Measurements from ENCODE around the gene SYNGR1.

The SYNGR1 gene

DNA sequence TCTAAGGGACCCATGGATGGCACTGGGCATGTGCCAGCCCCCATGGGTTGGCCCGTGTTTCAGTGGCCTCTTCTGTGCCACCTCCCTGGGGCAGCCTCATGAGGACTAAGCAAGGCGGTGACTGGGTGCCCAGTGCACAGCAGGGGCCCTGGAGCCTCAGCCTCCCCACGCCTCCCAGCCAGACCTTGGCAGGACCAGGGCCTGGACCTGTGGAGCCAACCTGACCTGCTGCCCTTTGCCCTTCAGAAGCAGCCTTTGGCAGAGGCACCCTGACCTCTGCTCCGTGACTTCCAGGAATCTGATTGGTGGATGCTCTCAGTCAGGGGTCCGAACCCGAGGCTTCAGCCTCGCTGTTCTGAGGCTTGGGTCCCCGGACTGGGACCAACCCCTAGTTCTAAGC lies 25.0 kb downstream of the SYNGR1 start:
- no peak for DNase-seq

DNA sequence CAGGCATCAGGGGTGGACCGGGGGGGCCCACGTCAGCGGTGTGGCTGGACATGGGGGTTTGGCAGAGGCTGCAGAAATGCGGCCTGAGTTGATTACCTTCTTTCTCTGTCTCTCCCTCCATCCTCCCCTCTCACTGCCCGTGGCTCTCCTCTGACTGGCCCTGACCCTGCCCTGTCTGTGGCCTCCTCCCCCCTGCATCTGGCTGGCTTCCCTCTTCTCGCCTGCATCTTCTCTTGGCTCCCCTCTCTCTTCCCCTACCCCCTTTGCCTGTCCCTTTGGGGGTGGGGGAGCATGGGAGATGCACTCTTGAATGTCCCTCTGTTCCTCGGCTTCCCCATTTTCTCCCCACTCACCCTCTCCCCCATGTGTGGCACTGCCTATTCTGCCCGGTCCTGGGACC lies 25.9 kb downstream of the SYNGR1 start:
- DNase-seq, result no peak

DNA sequence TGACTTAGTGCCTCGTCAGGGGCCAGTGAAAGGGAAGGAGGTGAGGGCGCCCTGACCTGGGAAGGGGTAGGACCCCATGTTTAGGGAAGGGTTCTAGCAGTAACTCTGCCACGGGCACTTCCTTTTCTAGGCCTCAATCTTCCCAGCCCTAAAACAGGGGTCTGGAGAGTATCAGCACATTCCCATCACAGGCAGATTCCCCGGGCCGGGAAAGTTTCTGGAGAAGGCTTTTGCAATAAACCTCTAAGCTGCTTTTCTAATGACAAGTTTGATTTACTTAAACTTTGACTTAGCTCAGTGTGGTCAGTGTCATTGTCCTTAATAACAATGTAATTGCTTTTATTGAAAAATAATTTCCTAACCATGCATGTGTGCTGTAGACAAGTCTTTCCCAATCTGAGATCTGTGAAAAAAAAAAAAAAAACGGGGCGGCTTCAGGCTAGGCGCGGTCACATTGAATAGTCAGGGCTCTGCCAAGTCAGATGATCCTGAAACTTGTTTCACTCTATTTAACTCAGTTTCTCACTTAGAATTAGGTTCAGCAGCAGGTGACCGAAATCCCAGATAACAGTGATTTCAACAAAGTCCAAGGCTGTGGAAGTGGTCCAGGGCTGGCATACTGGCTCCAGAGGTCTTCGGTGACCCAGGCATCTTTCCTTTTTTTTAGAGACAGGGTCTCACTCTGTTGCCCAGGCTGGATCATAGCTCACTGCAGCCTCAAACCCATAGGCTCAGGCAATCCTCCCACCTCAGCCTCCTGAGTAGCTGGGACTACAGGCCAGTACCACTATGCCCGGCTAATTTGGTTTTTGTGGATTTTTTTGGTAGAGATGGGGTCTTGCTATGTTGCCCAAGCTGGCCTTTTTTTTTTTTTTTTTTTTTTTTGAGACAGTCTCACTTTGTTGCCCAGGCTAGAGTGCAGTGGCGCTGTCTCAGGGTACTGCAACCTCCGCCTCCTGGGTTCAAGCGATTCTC lies 30.3 kb downstream of the SYNGR1 start:
- DNase-seq, result no peak

DNA sequence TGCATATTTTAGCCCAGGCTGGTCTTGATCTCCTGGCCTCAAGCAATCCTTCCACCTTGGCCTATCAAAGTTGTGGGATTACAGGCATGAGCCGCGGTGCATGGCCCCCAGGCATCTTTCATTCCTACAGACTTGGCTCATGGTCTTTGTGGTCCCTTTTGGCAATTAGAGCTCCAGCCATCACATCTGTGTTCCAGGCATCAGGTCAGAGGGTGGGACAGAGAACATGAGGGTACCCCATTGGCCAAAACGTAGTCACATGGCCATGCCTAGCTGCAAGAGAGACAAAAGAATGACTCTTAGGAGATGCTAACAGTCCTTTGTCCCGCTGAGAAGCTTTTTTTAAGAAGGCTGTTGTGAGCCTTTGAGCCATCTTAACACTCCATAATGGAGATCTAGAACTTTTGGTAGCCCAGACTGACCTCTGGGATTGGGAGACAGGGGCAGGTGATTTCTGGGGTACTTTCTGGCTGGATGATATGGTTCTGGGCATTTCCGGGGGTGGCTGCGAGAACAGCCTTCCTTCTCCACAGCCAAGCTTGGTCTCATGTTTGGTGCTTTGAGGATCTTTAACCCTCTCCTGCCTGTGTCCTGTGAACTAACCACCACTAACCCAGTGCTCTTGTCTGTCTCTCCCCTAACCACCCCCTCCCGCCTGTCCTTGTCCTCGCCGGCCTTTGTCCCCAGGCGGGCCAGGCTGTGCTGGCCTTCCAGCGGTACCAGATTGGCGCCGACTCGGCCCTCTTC lies 31.4 kb downstream of the SYNGR1 start:
- no peak for DNase-seq

DNA sequence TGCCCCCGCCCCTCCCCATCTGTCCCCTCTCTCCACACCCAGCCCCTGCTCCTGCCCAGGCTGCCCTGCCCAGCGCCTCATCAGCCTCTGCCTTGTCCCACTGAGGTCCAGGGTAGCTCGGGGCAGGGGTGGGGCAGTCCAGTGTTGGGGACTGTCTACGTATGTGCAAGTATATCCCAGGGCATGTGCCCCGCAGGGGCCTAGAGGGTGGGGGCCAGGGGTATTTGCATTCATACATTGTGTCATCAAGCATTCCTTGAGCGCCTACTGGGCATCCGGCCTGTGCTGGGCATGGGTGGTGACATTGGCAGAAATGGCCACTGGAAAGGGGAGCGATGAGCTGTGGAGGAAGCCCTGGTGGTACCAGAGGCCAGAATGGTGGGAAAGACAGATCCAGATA lies 32.1 kb downstream of the SYNGR1 start:
- no peak for DNase-seq

DNA sequence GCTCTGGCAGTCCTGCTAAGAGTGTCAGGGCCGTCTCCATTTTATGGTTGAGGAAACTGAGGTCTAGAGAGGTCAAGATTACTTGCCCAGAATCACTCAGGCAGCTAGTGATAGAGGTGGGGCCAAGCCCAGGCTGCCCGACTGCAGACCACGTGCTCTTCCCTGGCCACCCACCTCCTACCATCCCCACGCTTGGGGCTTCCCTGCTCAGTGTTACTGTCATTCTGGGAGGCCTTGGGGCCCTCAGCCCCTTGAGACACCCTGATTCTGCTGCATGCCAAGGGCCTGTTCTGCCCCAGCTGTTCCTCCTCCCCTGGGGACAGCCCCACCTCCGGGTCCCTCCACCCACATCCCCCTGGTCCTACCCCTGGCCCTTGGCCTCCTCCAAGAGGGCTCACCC lies 32.6 kb downstream of the SYNGR1 start:
- no peak for DNase-seq

DNA sequence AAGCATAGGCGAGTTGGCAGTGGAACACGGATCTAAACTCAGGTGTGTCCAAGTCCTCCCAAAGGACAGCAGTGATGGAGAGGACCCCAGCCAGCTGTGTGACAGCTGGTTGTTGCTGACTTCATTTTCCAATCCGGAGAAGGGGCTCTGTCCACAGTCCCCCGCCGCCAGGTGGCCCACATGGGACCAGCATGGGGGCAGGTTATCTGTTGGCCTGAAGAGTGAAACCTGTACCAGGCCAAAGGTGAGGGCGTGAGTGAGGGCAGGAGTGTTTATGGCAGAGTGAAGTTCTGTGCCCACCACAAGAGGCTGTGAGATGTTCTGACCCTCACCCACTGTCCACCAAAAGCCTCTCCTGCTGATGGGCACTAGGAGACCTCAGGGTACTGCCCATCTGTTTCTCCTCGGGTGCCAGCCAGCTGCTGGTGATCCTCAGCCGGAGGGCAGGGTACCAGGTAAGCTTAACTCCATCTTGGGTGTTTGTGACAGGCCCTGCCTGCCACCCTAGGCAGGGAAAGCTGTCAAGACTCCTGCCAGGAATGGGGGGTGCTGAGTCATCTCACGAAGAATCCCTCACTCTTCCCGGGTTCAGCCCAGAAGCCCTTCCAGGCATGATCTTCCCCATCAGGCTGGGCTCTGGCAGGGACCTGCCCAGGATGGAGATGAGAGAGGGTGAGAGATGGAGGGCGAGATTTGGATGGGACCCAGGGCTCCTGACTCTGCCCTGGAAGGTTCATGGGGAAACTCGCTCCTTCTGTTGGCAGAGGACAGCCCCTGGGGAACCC lies 34.2 kb downstream of the SYNGR1 start:
- DNase-seq, result no peak

DNA sequence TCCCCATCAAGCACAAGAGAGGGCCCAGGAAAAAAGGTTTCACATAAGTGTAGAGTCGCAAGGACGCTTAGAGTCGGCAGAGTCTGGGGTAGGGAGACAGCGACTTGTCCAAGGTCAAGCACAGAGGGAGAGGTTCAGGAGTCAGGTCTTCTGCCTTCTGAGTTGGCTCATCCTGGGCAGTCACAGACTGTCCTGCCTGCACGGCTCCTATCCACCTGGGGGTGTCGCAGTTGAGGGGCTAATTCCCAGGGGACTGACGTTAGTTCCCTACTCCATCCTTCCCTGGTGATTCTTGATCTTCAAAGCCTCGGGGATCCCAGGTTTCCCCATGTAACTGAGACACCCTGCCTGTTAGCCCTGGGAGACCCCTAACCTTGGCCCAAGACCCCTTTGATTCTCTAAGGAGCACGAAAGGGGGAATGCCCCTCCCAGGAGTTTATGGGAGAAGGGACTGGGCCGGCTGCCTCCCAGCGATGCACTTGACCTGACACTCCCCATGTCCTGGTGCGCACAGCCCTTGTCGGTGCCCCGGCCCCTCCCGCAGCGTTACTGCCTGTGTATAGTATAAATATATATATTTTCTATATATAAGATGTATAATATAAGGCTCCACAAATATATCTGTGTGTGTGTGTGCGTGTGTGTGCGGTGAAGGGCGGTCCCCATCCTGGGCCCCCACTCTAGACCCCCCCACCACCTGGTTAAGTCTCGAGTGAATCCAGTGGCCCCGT lies 35.1 kb downstream of the SYNGR1 start:
- no peak for DNase-seq

DNA sequence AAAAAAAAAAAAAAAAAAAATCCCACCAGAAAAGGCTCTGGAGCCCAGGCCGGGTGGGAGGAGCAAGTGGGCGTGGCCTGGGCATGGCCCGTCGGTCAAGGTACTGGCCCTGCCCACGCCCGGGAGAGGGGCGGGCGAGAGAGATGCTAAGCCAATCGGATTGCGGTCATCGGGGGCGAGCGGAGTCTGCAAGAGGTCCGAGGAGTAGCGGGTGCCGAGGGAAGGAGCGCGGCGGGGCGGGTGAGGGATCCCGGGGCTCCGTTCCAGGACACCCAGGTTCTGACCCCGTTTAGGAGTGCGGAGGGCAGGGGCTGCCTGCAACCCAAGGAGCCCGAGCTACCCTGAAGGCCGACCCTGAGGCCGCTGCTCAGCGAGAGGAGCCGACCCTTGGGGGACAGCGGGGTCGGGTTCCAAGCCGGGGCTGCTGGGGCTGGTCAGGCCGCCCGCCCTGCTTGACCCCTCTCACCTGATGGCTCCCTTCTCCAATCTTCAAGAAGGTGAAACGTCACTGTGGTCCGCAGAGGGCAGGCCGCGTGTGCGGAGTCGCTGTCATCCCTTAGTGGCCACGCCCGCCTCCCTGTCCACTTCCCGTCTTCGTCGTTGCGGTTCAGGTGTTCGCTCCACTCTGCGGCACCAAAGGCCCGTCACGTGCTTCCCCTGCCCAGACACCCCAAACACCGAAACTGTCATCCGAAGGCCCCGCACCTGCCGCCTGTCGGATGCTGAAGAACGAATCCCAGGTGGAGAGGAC lies 38.6 kb downstream of the SYNGR1 start:
- peak; percentile 83 for DNase-seq

DNA sequence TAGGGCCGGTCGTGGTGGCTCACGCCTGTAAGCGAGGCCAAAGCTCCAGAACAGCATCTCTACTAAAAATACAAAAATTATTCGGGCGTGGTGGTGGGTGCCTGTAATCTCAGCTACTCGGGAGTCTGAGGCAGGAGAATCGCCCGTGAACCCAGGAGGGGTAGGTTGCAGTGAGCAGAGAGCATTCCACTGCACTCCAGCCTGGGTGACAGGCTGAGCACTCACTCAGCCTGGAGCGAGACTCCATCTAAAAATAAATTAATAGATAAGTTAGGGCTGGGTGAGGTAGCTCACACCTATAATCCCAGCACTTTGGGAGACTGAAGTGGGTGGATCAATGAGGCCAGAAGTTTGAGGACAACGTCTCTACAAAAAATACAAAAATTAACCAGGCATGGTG lies 39.6 kb downstream of the SYNGR1 start:
- no peak for DNase-seq

DNA sequence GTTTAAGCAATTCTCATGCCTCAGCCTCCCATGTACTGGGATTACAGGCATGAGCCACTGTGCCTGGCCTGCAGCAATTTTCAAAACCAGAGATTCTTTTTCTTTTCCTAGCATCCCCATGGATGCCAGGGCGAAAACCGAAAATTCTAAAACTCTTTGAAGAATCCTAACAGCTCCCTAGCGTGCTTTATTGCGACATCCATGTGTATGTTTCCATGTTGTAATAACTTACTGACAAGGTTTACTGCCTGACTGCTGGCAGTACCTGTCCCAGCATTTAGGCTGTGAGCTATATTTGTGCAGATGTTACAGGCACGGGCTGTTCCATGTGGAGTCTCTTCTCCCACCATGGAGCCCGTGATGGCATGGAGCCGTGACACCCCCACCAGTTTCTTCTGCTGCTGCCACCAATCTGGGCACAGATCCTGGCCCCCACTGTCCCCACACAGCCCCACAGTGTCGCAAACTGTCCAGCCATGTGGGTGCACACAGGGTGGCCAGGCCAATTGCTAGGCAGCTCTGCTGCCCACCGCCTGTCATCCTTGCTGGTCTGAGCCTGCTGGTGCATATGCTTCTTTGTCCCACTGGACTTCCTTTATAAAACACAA lies 42.7 kb downstream of the SYNGR1 start:
- DNase-seq, result no peak

DNA sequence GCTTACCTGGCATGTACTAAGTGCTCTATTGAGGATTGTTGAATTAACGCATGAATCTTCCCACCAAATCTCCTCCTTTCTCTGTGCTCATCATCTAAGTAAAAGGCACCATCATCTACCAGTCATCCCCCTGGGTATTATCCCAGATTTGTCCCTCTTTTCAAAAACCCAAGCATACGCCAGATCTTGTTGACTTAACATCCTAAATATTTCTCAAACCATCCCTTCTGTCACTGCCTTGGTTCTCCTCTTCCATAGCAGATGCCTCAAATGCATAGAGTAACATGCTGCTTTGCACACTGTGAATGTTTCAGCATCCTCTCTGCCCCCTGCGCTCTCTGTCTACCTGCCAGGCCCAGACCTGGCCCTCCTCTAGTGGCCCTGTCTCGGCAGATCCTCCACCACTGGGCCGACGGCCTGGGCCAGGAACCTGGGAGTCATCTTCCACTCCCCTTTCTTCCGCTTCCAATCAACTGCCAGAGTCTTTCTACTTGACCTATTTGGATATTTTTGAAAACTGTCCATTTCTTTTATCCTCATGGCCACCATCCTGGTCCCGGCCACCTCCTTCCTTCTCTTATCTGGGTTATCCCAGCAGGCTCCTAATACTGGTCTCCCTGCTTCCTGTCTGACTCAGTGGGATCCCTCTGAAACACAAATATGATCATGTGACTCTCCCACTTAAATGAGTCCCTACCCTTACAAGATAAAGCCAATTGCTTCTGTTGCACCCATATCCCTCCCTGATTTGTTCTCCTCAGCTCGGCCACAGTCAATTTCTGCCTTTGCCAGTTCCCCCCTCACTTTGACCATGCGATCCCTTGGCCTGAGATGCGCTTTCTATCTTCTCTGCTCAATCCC lies 46.4 kb downstream of the SYNGR1 start:
- no peak for DNase-seq

DNA sequence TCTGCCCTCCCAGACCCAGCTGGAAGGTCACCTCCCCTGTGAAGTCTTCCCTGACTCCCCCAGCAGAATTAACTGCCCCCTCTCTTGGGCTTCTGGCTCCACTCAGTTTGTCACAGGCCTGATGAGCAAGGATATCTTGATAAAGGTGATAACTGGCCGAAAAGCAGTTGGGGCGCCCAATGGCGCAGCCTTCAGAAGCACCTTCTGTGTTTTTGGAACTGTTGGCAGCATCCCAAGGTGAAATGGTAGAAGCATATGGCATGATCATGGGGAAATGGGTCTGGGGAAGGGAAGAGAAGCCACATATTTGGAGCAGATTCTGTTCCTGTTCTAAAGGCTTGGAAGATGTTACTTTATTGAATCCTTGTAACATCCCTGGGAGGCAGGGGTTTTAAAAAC lies 47.0 kb downstream of the SYNGR1 start:
- DNase-seq, result no peak

DNA sequence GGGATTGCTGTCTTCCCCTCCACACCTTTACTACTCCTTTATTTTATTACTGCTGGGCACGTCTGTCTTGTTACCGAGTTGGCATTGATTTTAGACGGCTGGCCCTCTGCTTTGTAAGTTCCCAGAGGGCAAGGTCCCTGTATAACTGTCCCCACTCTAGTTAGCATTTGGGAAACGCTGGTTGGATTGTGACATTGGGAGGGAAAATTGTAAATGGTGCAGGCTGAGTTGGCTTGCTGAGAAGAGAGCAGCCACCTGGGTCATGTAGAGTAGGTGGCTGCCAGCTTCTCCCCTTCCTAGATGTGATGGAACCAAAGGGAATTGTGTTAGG lies 51.5 kb downstream of the SYNGR1 start:
- DNase-seq, result no peak

DNA sequence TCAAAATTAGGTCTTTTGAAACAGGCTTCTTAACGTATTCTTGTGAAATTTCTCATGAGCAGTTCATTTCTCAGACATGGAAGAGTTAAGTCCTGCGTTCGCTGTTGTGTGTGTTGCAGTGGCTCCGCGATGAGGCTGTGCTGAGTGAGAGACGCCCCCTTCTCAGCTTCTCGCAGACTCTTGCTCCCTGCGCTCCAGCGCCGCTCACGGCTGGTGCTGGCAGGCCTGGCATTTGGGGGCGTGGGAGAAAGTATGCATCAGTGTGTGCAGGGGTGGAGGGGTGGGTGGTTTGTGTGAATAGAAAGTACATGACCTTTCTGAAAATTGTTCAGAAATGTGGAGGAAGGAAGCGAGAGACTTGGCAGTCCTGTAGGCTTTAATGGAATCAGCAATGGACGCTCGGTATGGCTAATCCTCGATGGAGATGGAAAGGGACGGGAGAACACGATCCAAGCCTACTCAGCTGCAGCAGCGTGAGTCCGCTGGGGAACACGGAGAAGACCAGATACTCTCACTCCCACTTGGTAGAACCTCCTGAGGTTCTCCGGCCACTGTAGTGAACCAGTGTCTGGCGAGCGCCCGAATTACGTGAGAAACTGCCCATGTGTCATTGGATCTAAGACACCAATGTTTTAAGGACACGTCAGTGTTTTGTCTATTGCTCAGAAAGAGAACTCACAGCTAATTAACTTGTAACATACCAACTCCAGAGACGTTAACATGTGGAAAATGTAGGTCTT lies 55.7 kb downstream of the SYNGR1 start:
- DNase-seq, result no peak

DNA sequence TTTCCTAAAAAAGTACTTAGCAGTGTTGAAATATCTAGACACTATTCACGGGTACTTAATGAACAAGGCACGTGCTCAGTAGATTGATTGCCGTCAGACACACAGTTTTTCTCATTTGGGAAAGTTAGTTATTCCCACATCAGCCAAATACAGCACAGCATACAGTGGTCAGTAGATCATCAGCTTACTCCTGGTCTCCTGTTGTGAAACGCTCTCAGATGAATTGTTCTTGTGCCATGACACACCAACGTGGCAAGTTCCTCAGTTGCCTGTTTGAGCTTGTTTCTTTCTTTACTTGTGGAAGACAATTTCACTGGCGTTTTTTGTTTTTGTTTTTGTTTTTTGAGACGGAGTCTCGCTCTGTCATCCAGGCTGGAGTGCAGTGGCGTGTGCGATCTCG lies 58.4 kb downstream of the SYNGR1 start:
- DNase-seq, result no peak

DNA sequence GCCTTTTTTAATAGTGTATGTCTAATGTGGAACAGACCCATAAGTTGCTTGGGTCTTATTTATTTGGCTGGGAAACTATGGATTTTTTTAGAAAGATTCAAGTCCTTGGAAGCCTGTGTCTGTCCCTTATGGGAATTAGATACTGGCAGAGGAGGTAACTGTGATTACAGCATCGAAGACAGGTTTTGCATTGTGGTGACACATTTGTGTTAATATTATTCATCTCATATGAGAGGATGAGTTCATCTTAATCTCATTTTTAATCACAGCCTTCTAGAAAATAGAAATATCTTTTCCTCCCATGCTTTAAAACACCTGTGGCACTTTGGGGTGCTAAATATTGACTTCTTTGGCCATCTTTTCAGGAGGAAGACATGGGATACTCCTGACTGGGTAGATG lies 59.0 kb downstream of the SYNGR1 start:
- no peak for DNase-seq

DNA sequence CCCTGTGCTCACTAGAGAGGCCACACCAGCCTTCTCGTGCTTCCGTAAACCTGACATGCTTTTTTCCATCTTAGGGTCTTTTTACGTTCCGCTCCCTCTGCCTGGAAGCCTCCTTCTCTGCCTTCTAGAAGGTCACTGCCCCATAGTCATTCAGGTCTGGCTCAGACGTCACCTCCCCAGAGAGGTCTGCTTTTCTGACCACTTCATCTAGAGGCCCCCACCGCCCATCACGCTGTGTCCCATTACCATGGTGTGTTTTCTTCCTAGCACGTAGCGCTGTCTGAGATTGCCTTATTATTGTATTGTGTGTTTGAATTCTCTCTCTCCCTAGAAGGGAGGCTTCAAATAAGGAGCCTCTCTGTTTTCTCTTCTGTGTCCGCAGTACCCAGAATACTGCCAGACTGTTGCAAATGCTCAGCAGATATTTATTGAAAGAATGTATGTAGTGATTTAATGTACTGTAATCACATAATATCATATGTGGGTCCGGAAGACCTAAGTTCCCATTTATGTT lies 59.8 kb downstream of the SYNGR1 start:
- DNase-seq, result no peak

DNA sequence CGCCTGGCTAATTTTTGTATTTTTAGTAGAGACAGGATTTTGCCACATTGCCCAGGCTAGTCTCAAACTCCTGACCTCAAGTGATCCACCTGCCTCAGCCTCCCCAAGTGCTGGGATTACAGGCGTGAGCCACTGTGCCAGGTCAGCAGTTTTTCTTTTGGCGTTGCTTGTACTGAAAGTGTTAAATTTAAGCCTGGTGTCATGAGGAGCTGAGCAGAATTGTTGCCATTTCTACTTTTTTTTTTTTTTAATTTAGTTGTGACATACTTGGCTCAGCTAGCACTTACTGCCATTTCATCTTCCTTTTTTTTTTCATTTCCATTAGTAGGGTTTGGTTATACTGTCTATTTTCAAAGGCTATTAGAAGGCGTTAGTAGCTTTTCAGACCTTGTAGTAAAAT lies 60.5 kb downstream of the SYNGR1 start:
- no peak for DNase-seq
